Stimulated activated naive CD4-positive, alpha-beta T cell treated with Interleukin-2 at 50 U/mL for 16 hours (primary cell): ENCODE measurements around the gene WDR47.
A peak's percentile ranks its signal among the peaks of the same experiment; 100 is the strongest.
"Not testable (repeated sequence)": the region's sequence is repeated elsewhere in the genome, so short reads cannot be mapped to it uniquely, and the experiment has no call there.

Experiments used
- DNase-seq: peaks from one replicate; lab custom pipeline; 2025; lab: John Stamatoyannopoulos, UW

WDR47 gene

GRCh38 chr1:109052145-109052544 is 10.2 kb upstream of the WDR47 start:
- not testable (repeated sequence) for DNase-seq

DNA sequence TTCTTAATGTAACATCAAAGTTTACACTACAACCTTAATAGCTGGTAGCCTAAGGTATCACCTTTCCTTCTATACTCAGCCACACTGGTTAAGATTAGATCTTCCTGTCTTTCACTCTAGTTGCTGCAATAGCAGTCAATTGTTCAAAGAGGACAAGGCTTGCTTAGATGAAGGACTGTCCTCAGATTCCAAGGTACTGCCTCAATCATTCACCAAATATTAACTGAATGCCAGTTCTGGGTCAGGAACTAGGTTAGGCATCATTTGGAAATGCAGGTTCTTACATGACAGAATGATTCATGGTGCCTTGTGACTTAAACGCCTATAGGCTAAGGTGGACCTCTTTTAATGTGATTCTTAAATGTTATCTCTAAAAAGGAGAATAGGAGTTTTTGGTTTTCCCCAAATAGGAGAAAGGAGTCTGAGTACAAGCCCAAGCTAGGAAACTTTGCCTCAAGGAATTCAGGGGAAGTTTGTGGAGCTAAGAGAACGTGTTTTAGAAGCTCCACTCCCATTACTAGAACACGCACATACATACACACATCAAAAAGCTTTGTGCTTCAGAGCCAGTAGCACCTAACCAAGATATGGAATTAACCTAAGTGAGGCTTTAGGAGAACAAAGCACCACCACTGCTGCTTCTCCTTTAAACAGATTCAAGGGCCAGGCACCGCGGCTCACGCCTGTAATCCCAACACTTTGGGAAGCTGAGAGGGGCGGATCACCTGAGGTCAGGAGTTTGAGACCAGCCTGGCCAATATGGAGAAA is 8.5 kb upstream of the WDR47 start:
- DNase-seq = no peak

GRCh38 chr1:109048335-109048734 is 6.4 kb upstream of the WDR47 start:
- no peak for DNase-seq

DNA sequence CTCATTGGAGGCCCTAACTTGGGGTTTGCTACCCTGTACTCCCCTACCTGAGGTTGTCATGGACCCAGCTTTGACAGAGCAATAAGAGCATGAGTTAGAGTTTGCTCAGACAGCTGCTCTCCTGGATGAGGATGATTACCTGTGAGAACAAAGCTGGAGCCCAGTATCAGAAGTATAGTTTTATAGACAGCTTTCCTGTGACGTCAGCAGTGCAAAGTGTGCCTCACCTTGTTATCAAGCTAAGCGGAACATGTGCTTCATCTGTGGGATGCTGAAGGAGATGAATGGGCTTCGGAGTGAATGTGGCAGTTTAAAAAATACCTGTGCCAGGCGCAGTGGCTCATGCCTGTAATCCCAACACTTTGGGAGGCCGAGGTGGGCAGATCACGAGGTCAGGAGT is 5.4 kb upstream of the WDR47 start:
- DNase-seq = no peak

DNA sequence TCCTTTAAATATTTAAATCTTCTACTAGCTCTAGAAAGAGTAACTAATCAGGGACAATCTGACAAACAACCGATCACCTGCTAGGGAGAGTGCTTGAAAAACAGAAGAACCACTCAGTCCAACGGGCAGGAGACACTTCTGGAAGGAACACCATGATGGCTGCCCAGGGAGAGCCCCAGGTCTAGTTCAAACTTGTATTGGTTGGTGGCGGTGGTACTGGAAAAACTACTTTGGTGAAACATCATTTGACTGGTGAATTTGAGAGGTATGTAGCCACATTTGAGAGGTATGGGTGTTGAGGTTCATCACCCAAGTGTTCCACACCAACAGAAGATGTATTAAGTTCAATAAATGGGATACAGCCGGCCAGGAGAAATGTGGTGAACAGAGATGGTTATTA is 4.8 kb upstream of the WDR47 start:
- DNase-seq = no peak

- no peak for DNase-seq
Observed at GRCh38 chr1:109045595-109045994, 3.7 kb upstream of the WDR47 start.

- peak; percentile 8 for DNase-seq
Observed at GRCh38 chr1:109040989-109041620, 797 bp downstream of the WDR47 start.

DNA sequence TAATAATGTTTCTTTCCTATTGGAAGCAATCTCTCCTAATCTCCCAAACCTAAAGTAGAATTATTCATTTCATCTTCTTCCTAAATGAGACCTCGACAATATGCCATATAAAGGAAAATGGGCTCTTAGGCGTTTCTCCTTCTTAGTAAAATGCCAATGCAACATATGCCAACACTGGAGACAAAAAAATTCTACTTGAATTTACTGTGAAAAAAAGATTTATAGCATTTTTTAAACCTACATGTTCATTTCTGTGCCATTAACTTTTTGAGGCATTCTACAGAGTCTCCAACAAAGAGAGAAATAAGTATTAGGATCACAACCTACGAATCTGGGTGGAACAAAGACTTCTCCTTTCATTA is 1.3 kb downstream of the WDR47 start:
- no peak for DNase-seq

DNA sequence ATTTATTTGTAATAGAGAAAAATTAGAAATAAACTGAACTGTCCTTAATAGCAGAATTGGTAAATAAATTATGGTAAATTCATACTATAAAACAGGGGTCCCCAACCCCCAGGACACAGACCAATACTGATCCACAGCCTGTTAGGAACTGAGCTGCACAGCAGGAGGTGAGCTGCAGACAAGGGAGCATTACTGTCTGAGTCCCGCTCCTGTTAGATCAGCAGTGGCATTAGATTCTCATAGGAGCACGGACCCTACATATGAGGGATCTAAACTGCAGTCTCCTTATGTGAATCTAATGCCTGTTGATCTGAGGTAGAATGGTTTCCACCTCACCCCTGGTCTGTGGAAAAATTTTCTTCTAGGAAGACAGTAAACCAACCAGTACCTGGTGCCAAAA is 7.5 kb downstream of the WDR47 start:
- DNase-seq = no peak

- not testable (repeated sequence) for DNase-seq
Observed at GRCh38 chr1:109029493-109029892, 12.4 kb downstream of the WDR47 start.

- DNase-seq = no peak
Observed at GRCh38 chr1:109027841-109028240, 14.1 kb downstream of the WDR47 start.

GRCh38 chr1:109025694-109026093 is 16.2 kb downstream of the WDR47 start:
- DNase-seq = no peak

DNA sequence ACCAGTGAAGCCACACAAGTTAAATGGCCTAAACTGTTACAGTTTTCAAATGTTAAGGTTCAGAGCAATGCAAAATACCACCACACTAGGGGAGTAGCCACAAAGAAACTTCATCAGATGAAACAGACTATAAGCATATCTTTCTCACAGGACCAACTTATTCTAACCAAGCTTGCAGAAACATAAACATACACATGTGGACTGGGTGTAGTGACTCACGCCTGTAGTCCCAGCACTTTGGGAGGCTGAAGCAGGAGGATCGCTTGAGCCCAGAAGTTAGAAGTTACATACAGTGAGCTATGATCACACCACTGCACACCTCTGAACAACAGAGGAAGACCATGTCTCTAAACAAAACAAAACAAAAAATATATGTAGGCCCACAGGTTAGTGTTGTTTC is 17.3 kb downstream of the WDR47 start:
- no peak for DNase-seq

GRCh38 chr1:109020693-109021257 is 21.1 kb downstream of the WDR47 start:
- no peak for DNase-seq

- DNase-seq = not testable (repeated sequence)
Observed at GRCh38 chr1:109017719-109018118, 24.2 kb downstream of the WDR47 start.

DNA sequence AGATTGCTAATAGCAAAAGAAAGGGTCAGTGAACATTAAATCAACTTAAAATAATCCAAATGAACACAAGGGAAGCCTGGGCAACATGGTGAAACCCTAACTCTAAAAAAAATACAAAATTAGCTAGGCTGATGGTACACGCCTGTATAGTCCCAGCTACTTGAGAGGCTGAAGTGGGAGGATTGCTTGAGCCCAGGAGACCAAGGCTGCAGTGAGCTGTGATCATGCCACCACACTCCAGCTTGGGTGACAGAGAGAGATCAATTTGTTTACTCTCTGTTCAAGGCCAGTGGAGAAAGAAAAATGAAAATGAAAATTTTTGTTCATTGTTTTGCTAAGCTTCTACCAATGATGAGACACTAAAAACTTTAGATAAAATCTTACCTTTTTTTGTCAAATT is 24.8 kb downstream of the WDR47 start:
- DNase-seq = no peak

DNA sequence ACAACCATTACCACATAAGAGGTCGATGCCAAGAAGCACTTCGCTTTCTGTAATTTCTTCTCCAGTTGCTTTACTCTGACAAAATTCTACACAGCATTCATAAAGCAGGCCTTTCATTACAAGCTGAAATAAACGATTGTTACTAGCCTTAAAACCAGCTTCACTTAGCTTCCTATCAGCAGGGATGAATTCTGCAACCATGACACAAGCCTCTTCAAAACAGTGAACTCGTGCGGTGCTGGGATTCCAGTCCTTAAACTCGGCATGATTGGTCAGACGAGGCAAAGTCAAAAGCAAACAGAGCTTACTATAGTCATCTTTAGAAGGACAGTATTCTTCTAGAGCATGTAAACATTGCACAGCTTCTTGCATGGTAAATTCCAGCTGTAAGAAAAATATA is 30.6 kb downstream of the WDR47 start:
- no peak for DNase-seq

- DNase-seq = not testable (repeated sequence)
Observed at GRCh38 chr1:108996622-108997021, 45.3 kb downstream of the WDR47 start.

GRCh38 chr1:108983114-108983513 is 58.8 kb downstream of the WDR47 start:
- DNase-seq = no peak

DNA sequence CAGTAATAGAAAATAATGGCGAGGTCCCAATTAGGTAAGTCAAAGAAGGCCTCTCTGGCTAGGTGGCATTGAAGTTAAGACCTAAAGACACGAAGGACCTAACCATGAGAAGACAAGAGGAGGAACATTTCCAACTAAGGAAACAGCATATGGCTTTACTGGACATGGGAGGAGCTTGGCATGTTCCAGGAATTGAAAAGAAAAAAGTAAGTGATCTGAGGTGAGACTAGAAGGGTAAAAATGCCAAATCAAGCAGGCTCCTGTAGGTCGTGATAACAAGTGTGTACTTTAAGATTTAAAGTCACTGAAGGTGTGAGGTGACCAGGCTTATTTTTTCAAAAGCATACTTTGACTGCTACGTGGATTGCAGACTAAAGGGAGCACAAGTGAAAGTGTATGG is 65.2 kb downstream of the WDR47 start:
- no peak for DNase-seq

DNA sequence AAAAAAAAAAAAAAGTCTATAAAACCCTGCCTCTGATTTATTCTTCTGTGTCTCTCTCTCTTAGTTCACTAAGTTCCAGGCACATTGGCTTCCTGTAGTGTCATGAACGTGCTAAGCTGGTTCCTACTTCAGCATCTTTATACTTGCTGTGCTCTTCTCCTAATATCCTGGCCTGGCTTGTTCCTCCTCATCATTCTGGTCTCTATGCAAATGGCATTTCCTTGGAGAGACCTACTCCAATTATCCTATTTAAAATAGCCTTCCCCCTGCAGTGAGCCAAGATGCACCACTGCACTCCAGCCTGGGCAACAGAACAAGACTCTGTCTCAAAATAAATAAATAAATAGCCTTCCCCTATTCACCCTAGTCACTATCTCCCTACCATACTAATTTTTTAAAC is 69.0 kb downstream of the WDR47 start:
- no peak for DNase-seq

DNA sequence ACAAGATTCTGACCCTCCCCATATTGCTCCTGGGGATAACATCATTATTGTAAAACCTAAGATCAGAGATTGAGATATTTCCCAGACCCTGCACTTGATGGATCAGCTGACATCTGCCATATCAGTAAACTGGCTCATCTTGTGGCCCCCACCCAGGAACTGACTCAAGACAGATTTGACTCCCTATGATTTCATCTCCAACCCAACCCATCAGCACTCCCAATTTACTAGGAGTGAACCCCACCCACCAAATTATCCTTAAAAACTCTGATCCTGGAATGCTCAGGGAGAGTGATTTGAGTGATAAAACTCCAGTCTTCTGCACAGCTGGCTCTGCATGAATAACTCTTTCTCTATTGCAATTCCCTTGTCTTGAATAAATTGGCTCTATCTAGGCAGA is 72.6 kb downstream of the WDR47 start:
- no peak for DNase-seq

DNA sequence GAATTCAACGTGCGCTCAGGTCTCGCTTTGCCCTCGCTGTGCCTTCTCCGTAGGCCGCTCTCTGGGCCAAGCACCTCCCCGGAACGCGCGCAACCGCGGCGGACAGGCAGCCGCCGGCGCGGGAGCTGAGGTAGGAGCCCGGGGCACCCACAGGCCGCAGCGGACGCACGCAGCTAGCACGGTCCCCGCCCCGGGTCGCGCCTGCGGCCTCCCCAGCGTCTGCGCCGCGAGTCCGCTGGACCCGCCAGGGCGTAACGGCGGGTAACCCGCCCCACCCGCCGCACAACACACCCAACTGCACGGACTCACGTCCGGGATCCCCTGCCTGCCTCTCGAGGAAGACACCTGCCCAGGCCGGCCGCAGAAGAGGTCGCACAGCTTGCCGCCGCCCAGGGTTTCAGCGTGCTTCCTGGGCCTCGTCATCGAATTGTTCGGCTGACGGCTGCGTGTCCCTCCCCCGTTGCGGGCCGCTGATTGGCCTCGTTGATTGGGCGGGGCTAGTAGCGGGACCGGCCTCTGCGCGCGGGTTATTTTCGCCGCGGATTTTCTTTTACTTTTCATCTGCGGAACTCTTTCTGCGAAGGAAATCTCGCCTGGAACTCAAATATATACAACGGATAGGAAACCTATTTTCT is 78.7 kb downstream of the WDR47 start, which contains the start of gene CLCC1:
Gene CLCC1 (minus strand): TSS at position 433 of the 635 bp plus-strand sequence. CDS start 13,047 bp downstream, outside the sequence.
- DNase-seq = peak; percentile 92
